NCI-H526 treated with DMSO at 0.1 percent for 48 hours (cell line): ENCODE data around the gene PHPT1.

Experiments
- DNase-seq: peaks from one replicate; lab custom pipeline; 2025; lab: John Stamatoyannopoulos, UW

The PHPT1 gene

DNA sequence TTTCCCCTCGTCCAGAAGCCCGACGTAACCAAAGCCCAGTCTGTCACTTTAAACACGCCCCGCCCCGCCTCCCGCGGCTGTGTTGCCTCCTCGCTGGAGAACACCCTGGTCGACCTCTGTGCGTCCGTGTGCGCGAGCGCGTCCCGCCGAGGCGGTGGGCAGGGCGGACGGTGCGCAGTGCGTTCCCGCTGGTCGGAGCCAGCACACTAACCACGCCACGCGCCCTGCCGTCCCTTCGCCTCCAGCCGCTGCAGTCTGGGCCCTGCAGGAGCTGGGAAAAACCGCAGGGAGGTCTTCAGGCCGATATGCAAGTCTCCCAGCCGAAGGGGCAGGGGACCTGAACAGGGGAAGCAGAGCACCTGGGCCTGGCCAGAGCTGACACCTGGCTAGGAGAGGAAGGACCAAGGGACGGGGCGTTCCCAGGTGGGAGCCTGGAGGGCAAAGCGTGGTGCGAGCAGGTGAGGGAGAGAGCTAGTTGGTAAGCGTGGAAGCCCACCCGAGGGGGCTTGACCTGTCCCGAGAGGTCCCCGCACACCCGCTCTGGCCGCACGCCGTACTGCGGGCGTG lies 1.3 kb upstream of the PHPT1 start:
- peak; percentile 14 for DNase-seq

DNA sequence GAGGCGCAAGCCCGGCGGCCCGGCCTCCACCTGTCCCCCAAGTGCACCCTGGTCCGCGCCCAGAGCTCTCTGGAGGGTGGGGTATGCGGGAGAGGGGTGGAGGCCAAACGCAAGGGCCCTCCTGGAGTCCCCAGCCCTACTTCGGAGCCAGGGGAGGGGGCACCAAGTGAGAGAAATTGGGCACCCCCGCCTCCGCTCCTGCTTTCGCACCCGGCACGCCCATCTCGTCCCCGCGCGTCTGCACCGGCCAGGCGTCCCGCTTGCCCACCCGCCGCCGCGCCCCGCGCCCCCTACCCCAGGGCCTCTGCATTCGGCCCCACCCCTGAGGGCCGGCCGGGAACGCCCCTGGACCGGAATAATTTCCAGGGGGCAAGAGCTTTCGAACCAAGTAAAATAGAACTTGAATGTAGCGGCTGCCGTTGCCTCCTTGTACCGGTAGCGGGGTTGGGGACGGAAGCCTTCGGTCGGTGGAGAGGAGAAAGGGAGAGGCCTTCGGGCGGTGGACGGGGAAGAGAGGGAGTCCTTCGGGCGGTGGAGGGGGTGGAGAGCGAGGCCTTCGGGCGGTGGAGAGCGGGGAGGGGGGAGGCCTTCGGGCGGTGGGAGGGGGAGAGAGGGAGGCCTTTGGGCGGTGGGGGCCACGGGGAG lies 694 bp upstream of the PHPT1 start:
- DNase-seq: no peak

GRCh38 chr9:136849960-136850865 lies 1.0 kb downstream of the PHPT1 start:
- DNase-seq: no peak

DNA sequence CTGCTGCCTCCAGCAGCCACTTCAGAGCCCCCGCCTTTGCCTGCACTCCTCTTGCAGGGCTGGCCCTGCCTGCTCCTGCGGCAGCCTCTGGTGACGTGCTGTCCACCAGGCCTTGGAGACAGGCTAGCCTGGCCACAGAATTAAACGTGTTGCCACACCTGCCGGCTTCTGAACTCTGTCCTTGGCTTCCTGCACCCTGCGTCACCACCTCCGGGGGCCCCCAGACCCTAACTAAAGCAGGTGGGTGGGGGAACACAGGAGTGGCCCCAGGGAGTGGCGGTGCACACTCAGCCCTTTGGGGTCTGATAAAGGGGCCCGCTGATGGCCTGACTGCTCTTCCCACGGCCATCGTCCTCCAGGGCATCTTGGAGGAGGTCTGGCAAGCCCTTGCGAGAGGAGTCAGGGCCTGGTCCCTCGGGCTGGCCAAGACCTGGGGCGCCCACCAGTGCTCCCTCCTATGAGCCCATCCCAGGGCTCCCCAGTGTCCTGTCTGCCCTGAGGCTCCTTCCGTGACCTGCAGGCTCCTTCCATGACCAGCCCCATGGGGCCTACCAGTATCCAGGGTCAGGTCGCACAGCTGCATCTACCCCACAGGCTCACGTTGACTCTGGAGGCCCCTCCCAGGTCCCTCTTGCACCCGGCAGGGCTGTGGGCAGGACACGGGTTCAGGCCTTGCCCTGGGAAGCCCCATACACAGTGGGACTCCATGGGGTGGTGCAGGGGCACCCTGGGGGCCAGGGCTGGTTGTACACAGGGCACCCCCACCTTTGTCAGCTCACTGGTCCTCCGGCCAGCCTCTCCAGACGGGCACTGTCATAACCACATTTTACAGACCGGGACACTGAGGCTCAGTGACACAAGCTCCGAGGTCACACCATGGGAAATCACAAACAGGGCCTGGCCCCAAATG lies 1.9 kb downstream of the PHPT1 start:
- DNase-seq: no peak

DNA sequence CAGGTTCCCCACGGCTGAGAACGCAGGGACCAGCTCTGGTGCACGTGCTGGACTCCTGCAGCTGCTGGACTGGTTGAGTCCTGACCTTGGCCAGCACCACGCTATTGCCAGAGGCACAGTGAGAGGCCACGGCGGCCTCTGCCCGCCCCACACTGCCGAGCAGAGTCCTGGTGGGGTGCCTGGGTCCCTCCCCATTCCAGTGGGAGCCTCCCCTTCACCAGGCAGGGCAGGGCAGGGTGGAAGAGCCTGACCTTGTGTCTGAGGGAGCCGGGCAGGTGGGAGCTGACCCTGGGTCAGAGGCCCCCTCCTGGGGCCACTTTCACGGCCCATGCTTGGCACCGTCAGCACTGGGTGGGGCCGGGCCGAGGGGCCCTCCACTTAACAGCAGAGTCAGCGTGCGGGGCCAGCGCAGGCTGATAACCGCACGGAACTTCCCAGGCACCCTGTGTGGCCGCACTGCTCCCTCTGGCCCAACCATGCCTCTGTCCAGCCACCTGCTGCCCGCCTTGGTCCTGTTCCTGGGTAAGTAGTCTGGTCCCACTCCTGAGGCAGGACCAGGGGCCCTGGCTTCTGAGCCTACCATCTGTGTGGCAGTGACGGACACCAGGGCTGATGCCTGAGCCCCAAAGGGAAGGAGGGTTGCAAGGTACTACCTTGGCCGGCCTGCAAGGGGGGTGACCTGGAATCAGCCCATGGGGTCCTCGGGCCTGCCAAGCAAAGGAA lies 2.9 kb downstream of the PHPT1 start, which contains the start of gene MAMDC4:
MAMDC4 (plus strand) TSS at position 406 of the 723 bp plus-strand sequence; CDS start at position 477, 71 bp downstream.
- no peak for DNase-seq

GRCh38 chr9:136852664-136853595 lies 3.7 kb downstream of the PHPT1 start:
- no peak for DNase-seq

DNA sequence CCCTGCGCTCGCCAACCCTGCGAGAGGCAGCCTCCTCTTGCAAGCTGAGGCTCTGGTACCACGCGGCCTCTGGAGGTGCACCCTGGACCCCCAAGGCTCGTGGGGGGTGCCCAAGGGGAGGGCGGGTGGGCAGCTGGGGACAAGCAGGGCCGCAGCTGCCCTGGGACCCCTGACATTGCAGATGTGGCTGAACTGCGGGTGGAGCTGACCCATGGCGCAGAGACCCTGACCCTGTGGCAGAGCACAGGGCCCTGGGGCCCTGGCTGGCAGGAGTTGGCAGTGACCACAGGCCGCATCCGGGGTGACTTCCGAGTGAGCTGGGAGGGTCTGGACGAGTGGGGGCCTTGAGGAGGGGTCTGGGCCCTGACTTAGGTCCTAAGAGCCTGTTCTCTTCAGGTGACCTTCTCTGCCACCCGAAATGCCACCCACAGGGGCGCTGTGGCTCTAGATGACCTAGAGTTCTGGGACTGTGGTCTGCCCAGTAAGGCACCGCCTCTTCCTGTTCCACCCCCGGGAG lies 4.4 kb downstream of the PHPT1 start:
- DNase-seq: no peak

DNA sequence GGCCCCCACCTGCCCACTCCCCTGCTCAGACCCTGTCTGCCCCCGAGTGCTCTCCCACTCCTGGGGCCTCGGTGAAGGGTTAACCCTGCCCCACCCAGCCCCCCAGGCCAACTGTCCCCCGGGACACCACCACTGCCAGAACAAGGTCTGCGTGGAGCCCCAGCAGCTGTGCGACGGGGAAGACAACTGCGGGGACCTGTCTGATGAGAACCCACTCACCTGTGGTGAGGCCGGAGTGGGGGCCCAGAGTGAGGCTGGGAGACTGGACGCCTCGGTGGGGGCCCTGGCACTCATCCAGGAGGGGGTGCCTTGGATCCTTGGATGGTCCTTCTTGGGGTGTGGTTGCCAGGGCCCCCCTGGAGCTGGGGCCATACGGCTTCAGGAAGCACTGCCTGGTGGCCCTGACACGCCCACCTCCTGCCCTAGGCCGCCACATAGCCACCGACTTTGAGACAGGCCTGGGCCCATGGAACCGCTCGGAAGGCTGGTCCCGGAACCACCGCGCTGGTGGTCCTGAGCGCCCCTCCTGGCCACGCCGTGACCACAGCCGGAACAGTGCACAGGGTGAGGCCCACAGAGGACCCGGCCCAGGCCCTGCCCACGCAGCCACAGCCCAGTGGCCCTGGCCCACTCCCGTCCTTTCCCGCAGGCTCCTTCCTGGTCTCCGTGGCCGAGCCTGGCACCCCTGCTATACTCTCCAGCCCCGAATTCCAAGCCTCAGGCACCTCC lies 5.1 kb downstream of the PHPT1 start:
- DNase-seq: no peak

DNA sequence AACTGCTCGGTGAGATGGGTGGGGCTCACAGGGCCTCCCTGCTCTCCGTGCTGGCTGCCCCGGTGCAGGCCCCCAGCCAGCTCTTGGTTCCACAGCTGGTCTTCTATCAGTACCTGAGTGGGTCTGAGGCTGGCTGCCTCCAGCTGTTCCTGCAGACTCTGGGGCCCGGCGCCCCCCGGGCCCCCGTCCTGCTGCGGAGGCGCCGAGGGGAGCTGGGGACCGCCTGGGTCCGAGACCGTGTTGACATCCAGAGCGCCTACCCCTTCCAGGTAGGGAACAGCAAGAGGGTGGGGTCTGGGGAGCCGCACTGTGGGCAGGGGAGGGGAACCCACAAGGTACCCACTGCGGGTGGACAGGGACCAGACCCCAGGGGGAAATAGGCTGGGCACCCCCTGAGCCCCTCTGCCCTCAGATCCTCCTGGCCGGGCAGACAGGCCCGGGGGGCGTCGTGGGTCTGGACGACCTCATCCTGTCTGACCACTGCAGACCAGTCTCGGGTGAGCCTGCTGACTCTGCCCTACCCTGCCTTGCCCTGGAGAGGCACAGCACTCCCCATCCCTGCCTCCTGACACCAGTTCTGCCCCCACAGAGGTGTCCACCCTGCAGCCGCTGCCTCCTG lies 5.7 kb downstream of the PHPT1 start:
- no peak for DNase-seq

- no peak for DNase-seq
Measured at GRCh38 chr9:136855461-136856078, 6.4 kb downstream of the PHPT1 start.

GRCh38 chr9:136856079-136856476 lies 6.9 kb downstream of the PHPT1 start:
- DNase-seq: no peak

DNA sequence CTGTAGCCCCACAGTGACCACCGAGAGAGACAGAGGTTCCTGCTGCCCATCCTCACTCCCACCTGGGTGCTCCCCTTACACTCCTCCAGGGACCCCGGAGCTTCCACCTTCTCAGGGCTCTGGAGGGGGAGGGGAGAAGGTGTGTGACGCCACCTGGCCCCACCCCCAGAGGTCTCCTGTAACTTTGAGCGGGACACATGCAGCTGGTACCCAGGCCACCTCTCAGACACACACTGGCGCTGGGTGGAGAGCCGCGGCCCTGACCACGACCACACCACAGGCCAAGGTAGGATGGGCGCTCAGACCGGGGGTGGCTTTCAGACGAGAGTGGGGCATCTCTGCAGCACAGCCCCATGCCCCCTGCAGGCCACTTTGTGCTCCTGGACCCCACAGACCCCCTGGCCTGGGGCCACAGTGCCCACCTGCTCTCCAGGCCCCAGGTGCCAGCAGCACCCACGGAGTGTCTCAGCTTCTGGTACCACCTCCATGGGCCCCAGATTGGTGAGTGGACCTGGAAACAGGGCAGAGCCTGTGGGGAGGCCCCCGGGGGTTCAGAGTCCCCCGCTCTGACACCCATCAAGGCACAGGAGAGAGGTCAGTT lies 7.4 kb downstream of the PHPT1 start:
- DNase-seq: no peak

DNA sequence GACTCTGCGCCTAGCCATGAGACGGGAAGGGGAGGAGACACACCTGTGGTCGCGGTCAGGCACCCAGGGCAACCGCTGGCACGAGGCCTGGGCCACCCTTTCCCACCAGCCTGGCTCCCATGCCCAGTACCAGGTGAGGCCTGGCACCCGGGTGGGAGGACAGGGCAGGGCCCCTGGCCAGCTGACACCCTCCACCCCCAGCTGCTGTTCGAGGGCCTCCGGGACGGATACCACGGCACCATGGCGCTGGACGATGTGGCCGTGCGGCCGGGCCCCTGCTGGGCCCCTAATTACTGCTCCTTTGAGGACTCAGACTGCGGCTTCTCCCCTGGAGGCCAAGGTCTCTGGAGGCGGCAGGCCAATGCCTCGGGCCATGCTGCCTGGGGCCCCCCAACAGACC lies 8.0 kb downstream of the PHPT1 start:
- no peak for DNase-seq

- no peak for DNase-seq
Measured at GRCh38 chr9:136857581-136858412, 8.6 kb downstream of the PHPT1 start.

- DNase-seq: no peak
Measured at GRCh38 chr9:136858452-136858843, 9.2 kb downstream of the PHPT1 start.

DNA sequence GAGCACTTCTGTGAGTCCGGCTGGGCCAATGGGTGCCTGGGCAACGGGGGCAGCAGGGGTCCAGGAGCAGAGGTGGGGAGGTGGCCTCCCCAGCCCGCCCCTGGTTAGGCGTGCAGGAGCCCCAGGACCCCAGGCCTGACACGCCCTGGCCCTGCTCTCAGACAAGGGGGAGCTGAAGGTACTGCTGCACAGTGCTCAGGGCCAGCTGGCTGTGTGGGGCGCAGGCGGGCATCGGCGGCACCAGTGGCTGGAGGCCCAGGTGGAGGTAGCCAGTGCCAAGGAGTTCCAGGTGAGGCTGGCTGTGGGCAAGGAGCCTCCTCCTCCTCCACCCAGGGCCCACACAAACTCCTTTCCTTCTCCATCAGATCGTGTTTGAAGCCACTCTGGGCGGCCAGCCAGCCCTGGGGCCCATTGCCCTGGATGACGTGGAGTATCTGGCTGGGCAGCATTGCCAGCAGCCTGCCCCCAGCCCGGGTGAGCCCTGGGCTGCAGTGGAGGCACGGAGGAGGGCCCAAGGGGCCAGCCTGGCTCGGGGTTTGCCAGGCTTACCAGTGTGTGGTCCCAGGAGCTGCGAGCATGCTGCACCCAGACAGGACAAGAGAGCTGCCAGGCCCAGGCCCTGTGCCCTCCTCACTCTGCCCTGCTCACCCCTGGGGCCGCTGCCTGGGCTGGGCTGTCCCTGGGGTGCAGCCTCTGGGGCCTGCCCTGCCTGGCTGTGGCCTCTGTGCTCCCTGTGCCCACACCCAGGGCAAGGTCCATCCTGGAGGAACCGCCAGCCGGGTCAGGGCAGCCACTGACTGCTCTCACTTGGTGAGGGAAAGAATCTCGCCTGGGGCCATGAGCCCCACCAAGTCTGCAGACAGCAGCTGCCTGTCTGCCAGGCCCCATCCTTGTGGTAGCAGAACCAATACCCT lies 9.9 kb downstream of the PHPT1 start:
- DNase-seq: no peak
